Measurements from ENCODE around the gene PTPRM. TPM values are rescaled to one million over a fixed set of nuclear protein-coding genes. Genes with fewer than 3 reads are reported as not detected.

Gene PTPRM
- total and polyA plus RNA-seq, 2 of the 8 experiments (the other 6 are each of a cell fraction or from before 2014, with no cell fraction given), result 4.1 to 7.0 TPM

DNA sequence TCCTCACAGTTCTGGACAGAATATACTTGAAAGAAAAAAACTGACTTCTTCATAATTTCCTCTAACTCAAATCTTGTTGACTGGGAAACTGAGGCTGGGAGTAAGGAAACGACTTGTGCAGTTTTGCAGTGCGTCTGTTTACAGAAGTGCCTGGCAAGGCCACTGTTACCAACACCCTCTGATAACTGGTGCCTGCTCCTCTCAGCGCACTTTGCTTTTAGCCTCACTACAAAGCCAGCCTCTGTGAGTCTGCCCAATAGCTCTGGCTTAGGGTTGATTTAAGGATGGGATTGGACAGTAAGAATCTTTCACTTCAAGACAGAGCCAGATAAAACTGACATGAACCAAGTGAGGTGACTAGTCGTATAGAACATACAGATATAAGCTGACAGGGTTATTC, 410.8 kb downstream of the PTPRM start:
- WGBS, 2 experiments (ENCODE audit: extremely low coverage in 1 of 2, insufficient coverage in 1 of 2, insufficient read length in 1 of 2, insufficient replicate concordance in 2 of 2, low coverage in 1 of 2, low lambda C conversion rate in 2 of 2, missing lambda C conversion rate in 1 of 2), result 96% methylated on average over 4 of the region's 4 CpGs; no CpG with 5 or more reads in 1 of the 2 experiments
- H3K14ac ChIP-seq (ENCODE audit: insufficient read length), result no peak overlapping the region
- H3K36me3 ChIP-seq (ENCODE audit: control insufficient read depth in 2 of 4, insufficient read depth in 4 of 4, low read length in 3 of 4), result no peaks in the 10 kb centered on the region
- H2AFZ ChIP-seq (ENCODE audit: low read length), result no peak overlapping the region
- peak overlapping the region; percentile 47 for H3K23ac ChIP-seq (ENCODE audit: insufficient read length)
- H3K79me2 ChIP-seq (ENCODE audit: control insufficient read depth in 1 of 2, insufficient read depth in 2 of 2, low read length in 2 of 2), result no peaks in the 10 kb centered on the region
- DNase-seq (ENCODE audit: low read depth in 1 of 2, low spot score in 2 of 2) (no peak), FAIRE-seq (no peak)
- H2BK120ac ChIP-seq (replicated peaks; ENCODE audit: low read depth, low read length), result no peak overlapping the region
- no peak overlapping the region for H4K8ac ChIP-seq (ENCODE audit: extremely low read depth, insufficient read depth, low read length)
- ChIA-PET CTCF (ENCODE audit: partially characterized antibody) (interaction anchor here (0.7 to 1.1 kb wide), 3 partner anchors 13 to 412 kb away, joined by 3 to 4 read pairs (median 3); no protein-coding TSS in a partner anchor), POLR2A (ENCODE audit: partially characterized antibody) (no interaction called here)
- no peak overlapping the region for H2BK5ac ChIP-seq (ENCODE audit: low read depth, low read length)
- H3K79me1 ChIP-seq (ENCODE audit: low read depth, low read length), result no peaks in the 10 kb centered on the region
- no peaks in the 10 kb centered on the region for H4K20me1 ChIP-seq (replicated peaks in 1 of 2; ENCODE audit: control insufficient read depth in 1 of 2, insufficient read depth in 2 of 2, low read length in 2 of 2)
- no peaks in the 10 kb centered on the region for H3K23me2 ChIP-seq (ENCODE audit: low read depth, low read length)
- H4K5ac ChIP-seq (ENCODE audit: insufficient read length, low read depth, low read length), result no peak overlapping the region
- no peak overlapping the region for H3K4ac ChIP-seq (replicated peaks; ENCODE audit: insufficient read length, low read depth, low read length)
- H3K4me1 ChIP-seq (replicated peaks in 1 of 4; ENCODE audit: control insufficient read depth in 3 of 4, insufficient read depth in 4 of 4, low read length in 3 of 4), result peaks cover 0 to 3% (median under 1%) of the 10 kb centered on the region in 4 experiments; a peak in 1 of 7 replicates
- no peak overlapping the region for H2BK20ac ChIP-seq (ENCODE audit: low read length)
- H3K9ac ChIP-seq (replicated peaks in 1 of 4; ENCODE audit: extremely low read depth in 1 of 4, low read depth in 3 of 4, low read length in 3 of 4), result no peak overlapping the region
- no peak overlapping the region for H3K4me3 ChIP-seq (ENCODE audit: extremely low read depth in 1 of 4, insufficient read depth in 2 of 4, low read depth in 3 of 4, low read length in 4 of 4)
- H2BK15ac ChIP-seq (ENCODE audit: low read length), result no peak overlapping the region
- no peak overlapping the region for H3K4me2 ChIP-seq (ENCODE audit: insufficient read depth in 1 of 2, low read depth in 2 of 2, low read length in 2 of 2)
- no peaks in the 10 kb centered on the region for H3K27me3 ChIP-seq (replicated peaks in 1 of 4; ENCODE audit: control insufficient read depth in 3 of 4, extremely low read depth in 1 of 4, insufficient read depth in 3 of 4, low read length in 3 of 4)
- H4K91ac ChIP-seq (replicated peaks; ENCODE audit: insufficient read length, low read length), result no peak overlapping the region
- H2BK12ac ChIP-seq (ENCODE audit: low read depth, low read length), result no peak overlapping the region
- no peak overlapping the region for H3K18ac ChIP-seq (ENCODE audit: extremely low read depth, low read length)
- H2AK5ac ChIP-seq (ENCODE audit: low read depth, low read length), result no peak overlapping the region
- no peak overlapping the region for H3K56ac ChIP-seq (replicated peaks; ENCODE audit: insufficient read length, low read depth, low read length)
- no peaks in the 10 kb centered on the region for H3K9me3 ChIP-seq (ENCODE audit: insufficient read depth in 2 of 2, low read depth in 1 of 2, low read length in 1 of 2)
- H3K27ac ChIP-seq (ENCODE audit: low read depth, low read length), result no peak overlapping the region
- TF ChIP-seq HDAC2 (IDR thresholded peaks at IDR 0.05; ENCODE audit: borderline replicate concordance in 1 of 2, low read depth in 2 of 2, low read length in 2 of 2) (no peak), NRF1 (IDR thresholded peaks at IDR 0.05; ENCODE audit: low read depth, low read length) (no peak), SRF (IDR thresholded peaks at IDR 0.05; ENCODE audit: low read depth, low read length) (no peak), TCF12 (IDR thresholded peaks at IDR 0.05; ENCODE audit: low read depth, low read length) (no peak), KDM5A (IDR thresholded peaks at IDR 0.05; ENCODE audit: low read length) (no peak), KDM4A (IDR thresholded peaks at IDR 0.05; ENCODE audit: low read depth, low read length, severe bottlenecking) (no peak), SUZ12 (IDR thresholded peaks at IDR 0.05; ENCODE audit: low read length) (no peak), GTF2F1 (IDR thresholded peaks at IDR 0.05; ENCODE audit: borderline replicate concordance, low read depth, low read length) (no peak), FOSL1 (IDR thresholded peaks at IDR 0.05; ENCODE audit: insufficient read depth, low read depth, low read length) (no peak), SP2 (IDR thresholded peaks at IDR 0.05; ENCODE audit: low read length) (no peak), RNF2 (IDR thresholded peaks at IDR 0.05; ENCODE audit: borderline replicate concordance, low read depth, low read length, missing control alignments, poor library complexity, severe bottlenecking) (no peak), CHD2 (IDR thresholded peaks at IDR 0.05; ENCODE audit: low read length) (no peak), NANOG (IDR thresholded peaks at IDR 0.05; ENCODE audit: insufficient read depth, low read depth, low read length, poor library complexity, severe bottlenecking) (no peak)
- TF ChIP-seq, protein P1, sequence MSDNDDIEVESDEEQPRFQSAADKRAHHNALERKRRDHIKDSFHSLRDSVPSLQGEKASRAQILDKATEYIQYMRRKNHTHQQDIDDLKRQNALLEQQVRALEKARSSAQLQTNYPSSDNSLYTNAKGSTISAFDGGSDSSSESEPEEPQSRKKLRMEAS (IDR thresholded peaks at IDR 0.05), result no peak
